Stimulated activated naive CD8-positive, alpha-beta T cell treated with anti-CD3 and anti-CD28 coated beads, Interleukin-15, Interleukin-2, amounts not matched to agents 100 U/mL and 50 U/mL, for 24 hours (primary cell): ENCODE data around the gene HOXC12.

Experiments used
- ATAC-seq: fragments of 150-1000 bp; cut with Tn5 transposase; one replicate; pipeline ENCODE4 v1.10.0; 2021
- DNase-seq: peaks from one replicate; pipeline ENCODE4 v3.0.0; 2021

HOXC12 gene

DNA sequence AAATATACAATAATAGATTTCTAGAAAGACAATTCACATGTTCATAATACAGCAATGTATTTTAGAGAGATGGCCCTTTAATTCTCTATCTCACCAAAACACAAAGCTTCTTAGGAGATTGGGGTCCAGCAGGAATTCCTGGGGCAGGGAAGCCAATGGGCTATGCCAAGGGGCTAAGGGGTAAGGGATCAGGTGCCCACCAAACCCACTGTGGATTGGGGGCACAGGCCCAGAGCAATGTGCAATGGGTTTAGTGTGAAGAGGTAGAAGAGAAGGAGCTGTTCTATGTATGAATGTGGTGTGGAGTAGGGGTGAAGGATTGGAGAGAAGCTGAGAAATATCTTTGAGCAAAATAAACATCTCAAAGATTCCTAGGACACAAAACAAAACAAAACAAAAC lies 13.5 kb upstream of the HOXC12 start:
- DNase-seq = no peak
- no peak for ATAC-seq

DNA sequence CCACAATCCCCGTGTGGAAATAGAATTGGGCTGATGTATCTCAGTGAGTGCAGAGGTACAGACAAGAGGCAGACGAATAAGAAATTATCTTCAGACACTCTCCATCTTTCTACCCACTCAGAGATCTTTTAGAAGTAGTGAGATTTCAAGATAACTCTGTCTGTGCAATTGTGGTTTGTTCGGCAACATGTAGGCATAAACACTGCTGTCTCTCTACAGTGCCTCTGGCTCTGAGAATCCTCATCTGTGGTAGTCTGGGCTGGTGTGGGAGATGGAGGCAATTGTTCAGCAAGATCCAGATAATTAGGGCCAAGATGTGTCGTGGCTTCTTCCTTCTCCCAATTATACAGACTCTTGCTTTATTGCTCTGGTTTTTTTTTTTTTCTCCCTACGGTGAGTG lies 13.0 kb upstream of the HOXC12 start:
- DNase-seq (no peak), ATAC-seq (no peak)

DNA sequence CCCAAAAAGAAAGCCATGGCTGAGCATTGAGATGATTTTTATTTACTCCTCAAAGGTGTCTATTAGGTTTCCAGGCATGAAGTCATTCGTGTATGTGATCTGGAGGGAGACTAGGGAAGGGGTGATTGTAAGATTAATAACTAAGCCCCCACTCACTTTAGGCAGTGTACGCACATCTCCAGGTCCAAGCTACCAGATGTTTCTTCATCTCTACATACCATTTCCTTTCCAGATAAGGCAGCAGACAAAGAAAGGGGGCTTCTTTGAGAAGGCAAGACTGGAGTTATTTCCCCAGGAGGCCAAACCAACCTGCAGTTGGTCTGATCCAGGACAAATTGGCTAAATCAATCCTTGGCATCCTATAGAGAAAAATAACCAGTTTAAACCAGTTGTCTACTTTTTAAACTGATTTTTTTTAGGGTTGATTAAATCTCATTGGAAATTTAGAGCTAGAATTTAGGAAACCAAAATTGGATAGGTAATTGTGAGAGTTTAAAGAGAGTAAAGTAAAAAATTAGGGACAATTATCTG lies 12.2 kb upstream of the HOXC12 start:
- DNase-seq = no peak
- ATAC-seq = no peak

DNA sequence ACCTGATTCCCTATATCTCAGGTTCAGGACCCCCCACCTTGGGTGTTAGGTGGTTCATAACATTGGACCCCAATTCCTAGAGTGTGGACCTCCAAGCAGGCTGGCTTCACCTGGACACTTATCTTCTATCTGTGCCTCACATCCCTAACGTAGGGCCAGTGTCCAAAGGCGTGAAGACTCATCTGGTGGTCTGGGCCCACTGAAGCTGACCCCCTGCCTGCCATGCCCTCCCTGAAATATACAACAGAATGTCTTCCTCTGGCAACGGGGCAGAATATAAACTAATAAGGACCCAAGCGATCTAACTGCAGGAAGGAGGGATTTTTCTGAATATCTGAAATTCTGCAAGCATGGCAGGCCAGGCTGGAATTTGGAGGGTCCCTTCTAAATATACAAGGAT lies 10.5 kb upstream of the HOXC12 start:
- DNase-seq (no peak), ATAC-seq (no peak)

DNA sequence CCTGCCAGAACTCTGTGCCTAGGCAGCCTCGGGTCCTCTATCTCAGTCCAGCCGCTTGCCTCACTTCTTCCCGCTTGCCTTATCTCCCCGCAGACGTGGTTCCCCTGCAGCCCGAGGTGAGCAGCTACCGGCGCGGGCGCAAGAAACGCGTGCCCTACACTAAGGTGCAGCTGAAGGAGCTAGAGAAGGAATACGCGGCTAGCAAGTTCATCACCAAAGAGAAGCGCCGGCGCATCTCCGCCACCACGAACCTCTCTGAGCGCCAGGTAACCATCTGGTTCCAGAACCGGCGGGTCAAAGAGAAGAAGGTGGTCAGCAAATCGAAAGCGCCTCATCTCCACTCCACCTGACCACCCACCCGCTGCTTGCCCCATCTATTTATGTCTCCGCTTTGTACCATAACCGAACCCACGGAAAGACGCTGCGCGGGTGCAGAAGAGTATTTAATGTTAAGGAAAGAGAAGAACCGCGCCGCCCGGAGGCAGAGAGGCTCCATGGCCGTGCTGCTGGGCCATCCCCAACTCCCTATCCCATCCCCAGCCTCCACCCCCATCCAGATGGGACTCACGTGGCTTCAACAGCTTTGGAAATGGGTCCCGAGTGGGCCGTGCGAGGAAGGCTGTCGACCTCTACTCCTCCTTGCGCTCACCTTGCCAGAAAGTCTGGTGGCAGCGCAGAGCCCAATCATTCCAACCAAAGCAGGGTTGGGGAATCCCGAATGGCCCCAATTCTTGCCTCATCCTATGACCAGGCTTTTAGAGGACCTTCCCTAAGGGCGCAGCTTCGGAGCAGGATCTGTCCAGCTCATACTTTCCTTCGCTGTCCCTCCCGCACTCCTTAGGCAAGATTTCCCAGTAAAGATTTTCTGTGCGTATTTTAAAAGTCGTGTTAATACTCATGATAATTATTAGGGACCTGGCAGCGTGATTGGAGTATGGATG lies 9.5 kb upstream of the HOXC12 start:
- DNase-seq = no peak
- ATAC-seq = no peak

DNA sequence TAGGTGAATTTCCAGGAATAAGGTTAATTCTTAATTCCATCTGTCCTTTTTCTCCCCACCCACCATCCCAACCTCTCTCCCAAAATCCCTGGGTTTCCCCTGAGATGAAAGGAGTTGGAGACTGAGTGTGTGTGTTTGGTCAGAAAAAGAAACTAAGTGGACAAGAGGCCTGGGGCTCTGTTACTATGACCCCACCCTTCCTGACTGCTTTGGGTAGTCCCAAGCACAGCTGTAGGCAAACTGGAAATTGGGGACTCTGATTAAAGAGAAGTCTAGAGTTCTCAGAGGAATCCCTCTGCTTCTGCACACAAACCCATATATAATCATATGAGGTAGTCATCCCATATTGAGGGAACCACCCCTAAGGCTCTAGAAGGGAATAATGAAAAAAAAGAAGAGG lies 7.0 kb upstream of the HOXC12 start:
- no peak for DNase-seq
- ATAC-seq = no peak

DNA sequence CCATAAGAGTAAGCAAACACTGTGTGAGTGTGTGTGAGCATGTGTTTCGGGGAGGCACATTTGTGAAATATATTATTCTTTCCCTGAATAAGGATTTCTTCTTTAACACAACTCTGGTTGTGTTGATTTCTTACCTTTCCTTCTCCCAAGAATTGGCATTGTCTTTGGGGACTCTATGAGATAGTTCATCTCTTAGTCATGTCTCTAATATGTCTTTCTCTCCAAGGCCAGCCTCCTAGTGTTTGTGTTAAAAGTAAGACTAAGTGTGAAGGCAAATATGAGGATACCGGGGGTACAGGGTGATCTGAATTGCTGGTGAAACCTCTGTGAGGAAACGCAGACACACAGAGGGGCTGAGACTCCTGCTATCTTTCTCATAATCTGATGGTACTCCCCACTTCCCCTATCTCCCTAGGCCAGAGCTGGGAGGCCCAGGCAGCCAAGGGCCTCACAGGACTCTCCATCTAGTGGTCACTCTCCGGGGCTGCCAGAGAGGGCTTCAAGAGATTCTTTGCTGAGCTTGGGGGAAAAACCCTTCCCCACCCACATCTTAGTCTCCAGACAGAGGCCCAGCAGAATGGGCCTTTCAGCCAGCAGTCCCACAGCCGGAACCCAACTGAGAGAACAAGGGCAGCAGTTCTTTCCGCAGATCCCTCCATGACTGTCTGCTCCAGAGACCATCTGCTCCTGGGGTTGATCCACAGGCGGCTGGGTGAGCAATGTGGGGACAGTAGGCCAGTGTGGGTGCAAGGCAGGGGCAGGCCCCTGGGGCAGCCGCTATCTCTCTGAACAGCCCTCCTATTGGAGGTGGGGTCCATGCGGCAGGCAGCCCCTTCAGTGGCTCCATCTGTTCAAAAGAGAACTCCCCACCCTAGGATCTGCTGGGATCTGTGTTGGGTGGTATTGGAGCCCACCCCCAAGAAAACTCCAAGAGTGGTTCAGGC lies 5.8 kb upstream of the HOXC12 start:
- DNase-seq (no peak), ATAC-seq (no peak)

DNA sequence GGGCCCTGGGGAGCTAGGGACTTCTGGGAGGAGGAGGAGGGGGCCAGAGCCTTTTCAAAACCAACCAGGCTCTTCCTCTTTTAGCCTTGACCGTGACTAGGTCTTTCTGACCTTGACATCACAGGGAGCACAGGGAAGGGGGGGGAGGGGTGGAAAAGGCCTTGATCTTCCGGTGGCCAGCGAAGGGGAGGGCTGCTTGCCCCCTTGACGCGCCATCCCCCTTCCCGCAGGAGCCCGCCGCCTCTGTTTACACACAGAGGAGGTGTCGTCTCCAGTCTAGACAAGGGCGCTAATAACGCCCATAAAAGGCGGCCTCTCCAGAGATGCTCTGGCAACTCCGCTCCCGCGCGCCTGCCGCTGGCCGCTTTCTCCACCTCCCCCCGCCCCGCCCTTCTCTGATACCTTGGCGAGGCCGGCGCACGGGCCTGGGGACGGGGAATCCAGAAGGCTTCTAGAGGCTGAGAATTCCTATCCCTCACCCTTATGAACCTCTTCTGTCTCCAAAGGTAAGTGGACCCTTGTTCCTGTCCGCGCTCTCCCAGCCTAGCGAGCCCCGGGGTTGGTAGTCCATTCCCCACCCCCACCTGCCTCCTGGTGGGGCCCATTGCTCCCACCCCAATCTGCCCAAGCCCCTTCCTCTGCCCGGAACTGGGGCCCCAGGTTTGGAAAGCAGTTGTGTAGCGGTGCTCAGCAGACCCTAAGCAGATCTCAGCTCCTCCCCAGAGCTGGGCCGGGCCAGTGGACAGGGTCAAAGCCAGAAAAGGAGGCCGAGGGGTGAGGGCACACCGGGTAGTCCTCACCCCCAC lies 4.9 kb upstream of the HOXC12 start:
- no peak for ATAC-seq
- DNase-seq = no peak

DNA sequence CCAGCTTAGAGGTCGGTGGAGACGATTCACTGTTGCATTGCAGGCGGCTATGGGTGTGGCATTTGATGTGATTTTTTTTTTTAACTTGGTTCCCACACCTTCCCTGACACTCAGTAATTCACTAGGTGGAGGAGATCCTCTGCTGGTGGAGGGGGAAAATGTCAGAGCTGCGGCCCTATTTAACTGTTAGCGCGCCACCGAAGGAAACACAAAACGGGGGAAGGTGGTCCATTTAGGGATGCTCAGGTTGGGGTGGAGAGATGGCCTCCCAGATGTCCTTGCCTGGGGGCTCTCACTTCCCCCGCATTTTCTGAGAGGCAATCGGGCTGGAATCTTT lies 4.3 kb upstream of the HOXC12 start:
- ATAC-seq (no peak), DNase-seq (no peak)

DNA sequence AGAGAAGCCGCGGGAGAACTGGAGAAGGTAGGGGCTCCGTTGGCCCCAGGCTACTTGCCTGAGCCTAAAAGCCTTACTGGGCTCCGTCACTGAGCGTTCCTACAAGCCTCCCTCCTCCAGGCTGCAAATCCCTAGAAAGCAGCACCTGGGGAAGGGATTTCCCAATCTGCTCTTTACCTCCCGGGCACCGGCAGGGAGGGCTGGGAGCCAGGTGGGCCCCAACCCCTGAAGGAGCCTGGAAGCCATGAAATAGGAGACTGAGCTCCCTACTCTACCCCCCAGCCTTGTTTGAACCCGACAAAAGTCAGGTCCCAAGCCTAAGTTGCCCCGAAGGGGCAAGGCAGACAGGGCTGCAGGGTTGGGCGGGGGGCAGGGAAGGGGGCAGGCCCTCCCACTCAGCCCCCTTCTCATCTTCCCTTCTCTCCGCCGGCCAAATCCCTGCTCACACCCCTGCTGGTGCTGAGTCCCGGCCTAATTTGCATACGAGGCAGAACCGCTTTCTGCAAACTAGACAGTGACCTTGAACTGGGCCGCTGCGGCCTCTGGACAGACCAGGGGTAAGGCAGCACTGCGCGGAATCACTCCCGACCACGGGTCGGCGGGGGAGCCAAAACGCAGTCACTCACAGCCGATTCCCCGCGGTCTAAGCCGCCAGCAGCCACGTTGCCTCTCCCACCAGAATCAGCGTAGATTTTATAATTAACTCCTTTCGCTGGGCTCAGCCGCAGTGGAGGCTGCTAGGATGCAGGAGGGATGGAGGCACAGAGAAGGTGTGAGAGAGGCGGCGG lies 3.7 kb upstream of the HOXC12 start:
- ATAC-seq = no peak
- DNase-seq = no peak

DNA sequence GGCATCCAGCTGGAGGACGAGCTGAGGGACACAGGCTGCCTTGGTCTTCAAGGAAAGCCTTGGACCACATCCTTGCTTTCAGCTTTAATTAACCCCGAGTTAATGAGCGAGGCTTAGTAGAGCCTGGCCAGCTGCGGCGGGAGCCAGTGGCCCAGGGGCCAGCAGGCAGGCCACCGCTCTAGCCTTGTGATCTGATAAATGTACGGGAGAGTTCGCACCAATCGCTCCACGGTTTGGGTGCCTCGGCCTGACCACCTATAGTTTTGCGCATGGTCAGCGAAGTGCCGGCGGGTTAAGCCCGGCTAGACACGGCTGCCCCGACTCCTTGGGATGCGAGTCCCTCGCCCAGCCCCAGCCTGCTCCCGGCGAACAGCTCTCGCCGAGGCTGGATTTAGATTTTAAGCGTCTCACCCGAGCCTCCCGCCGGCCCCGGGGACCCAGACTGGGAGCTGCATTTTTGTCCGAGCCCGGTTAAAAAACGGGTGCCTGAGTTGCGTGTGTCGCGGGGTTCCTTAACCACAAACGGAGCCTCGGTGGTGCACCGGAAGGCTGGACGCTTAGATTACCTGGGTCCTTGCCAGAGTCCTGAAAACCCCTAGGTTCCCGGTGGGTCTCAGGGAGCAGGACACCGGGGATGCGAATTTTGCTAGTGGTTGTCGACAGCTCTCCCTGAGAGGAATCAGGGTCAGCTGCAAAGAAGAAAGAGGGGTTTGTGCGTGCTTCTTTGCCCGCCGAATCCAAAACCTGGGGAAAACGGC lies 2.9 kb upstream of the HOXC12 start:
- DNase-seq (no peak), ATAC-seq (no peak)

DNA sequence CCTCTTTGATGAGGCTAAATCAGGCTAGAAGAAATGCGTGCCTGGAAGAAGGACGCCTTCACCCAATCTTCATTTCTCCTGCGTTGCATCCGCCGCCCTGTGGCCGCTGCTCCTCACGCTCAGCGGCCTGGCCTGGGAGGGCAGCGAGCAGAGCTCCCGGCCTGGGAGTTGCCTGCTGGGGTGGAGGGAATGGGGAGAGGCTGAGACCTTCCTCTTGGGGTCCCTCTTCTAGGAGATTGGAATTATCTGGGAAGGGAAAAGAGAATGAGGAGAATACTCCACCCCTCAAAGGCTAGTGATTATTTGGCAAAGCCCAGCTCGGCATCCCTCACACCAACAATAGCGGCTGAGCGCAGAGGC lies 2.4 kb upstream of the HOXC12 start:
- no peak for ATAC-seq
- DNase-seq = no peak

DNA sequence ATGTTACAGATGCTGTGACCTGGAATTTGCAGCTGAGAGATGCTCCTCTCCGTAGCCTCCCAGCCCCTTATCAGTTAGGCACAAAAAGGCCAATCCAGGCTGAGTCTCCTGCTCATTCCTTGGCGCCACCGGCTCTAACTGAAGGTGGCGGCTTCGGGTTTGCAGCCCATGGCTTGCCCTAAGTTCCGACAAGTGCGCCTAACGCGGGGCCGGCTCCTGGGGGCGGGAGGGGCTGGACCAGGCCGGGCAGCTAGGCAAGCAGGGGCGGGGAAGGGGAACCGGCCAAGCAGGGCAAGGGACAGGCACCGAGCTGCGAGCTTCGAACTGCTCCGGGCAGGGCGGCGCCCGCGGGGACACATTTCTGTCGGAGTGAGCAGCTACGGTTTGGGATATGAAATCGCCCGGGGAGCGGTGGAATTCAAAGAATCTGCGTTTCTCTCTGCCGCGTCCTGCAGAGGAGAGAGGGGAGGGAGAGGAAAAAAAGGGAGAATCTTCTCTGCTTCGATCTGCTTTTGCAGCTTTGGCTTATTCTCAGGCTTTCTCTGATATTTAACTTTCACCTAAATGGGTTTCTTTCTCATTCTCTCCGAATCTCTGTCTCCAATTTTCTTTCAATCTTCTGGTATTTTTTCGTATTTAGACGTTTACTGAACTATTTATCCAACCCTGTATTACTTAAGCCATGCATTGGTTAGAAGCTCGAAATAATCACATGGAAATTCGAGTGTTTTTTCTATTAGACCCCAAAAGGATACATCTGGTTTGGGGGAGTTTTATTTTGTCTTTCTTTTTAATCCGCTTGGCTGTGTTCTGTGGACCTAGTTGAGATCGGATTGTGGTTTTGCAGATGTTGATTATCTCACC lies 1.6 kb upstream of the HOXC12 start:
- DNase-seq = no peak

DNA sequence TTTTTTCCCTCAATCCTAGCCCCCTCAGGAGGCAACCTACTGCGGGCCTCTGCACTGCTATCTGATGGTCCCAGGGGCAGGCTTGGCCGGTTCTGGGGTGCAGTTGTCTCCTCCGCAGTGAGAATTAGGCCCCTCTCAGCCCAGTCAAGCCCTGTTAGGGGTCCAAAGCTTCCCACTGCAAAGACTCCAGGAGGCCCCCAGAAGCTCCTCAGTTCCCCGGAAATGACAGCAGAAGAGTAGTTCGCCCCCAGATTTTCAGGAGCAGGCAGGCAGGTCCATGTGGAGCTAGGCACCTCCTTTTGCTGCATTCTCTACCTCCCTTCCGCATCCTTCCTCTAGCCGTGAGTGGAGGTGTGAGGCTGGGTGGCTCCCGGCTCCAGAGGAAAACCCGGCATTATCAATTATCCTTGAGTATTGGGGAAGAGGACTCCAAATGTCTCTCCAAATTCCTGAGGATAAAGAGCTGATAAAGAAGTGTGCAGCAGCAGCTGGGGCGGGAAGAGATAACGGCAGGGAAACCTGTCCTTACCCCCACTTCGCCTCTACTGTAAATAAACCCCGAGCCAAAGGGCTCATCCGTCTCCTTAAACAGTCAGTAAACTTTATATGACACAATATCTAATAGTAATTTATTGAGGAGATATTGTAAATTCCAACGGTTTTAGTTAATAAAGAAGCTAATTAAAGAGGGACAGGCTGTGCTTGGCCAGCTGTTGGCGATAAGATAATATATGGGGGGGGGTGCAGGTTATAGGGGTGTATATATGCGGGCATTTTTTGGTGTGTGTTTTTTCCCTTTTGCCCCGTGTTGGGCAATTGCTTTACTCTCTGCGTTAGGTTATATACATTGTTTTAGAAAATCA lies 641 bp upstream of the HOXC12 start:
- DNase-seq = no peak
- no peak for ATAC-seq

More for the DNA sequence above, 1.6 kb upstream of the HOXC12 start:
- no peak for ATAC-seq

DNA sequence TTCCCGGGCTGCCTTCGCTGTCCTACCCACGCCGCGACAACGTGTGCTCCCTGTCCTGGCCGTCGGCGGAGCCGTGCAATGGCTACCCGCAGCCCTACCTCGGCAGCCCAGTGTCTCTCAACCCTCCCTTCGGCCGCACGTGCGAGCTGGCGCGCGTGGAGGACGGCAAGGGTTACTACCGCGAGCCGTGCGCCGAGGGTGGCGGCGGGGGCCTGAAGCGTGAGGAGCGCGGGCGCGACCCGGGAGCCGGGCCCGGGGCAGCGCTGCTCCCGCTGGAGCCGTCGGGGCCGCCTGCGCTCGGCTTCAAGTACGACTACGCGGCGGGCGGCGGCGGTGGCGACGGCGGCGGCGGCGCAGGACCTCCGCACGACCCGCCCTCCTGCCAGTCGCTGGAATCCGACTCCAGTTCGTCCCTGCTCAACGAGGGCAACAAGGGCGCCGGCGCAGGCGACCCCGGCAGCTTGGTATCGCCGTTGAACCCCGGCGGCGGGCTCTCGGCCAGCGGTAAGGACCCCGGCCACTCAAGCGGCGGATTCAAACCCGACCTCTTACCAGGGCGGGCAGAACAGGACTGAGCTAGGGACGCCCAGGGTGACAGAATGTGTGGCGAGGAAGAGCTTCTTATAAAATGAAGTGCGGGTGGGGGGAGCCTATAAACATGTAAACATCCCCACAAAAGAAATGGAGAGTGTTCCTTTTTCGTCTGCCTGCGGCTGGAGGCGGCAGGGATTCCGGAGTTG lies 503 bp downstream of the HOXC12 start:
- no peak for ATAC-seq

DNA sequence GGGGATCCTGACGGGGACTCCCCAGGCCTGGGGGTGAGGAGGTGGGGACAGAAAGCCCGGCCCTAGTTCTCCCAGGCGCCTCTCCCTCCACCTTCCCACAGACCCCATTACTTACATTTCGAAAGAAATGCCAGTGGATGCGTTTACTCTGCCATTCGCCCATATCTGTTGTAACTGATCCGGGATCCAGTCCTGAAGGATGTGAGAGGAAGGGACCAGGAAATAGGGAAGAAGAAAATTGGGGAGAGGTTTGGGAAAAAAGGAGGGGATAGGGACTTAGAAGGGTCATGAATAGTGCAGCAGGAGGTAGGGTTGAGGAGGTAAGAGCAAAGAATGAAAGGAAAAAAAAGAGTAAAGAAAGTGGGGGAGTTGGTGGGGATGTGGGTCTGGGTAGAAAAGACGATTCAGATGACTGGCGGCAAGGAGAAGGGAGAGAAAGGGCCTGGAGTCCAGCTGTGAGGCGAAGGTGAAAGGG lies 1.1 kb downstream of the HOXC12 start:
- no peak for DNase-seq
- no peak for ATAC-seq

More for the DNA sequence above, 503 bp downstream of the HOXC12 start:
- no peak for DNase-seq

DNA sequence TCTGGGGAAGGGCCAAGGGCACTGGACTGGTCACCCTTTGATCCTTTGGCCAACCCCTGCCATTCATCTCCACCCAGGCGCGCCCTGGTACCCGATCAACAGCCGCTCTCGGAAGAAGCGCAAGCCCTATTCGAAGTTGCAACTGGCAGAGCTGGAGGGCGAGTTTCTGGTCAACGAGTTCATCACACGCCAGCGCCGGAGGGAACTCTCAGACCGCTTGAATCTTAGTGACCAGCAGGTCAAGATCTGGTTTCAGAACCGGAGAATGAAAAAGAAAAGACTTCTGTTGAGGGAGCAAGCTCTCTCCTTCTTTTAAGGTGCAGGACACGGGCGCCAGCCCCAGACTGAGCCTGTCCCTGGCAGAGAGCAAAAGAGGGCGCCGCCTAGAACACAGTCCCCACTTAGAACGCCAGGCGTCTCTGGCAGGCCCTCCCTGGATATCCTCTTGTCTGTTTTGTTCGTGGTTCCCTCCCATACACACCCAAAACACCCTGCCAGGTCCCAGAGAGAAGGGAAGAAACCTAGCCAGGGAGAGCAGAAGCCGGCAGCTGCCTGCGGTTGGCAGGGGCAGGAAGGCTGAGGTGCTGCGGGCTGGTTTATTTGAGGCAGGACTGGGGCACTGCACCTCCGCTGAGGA lies 1.7 kb downstream of the HOXC12 start:
- ATAC-seq (no peak), DNase-seq (no peak)
